SU-DHL-6 (cell line): ENCODE data around the gene PRKN.

Experiments used
- CTCF ChIP-seq: fragments of 200-600 bp; sonication (generic); IDR thresholded peaks from one replicate; pipeline ENCODE4 v1.5.1; 2017; ENCODE audit warnings: antibody characterized with exemption, mild to moderate bottlenecking, low read length, moderate library complexity; ENCODE audit not compliant: insufficient read depth, poor library complexity, severe bottlenecking
- EZH2phosphoT487 ChIP-seq: fragments of 200-600 bp; sonication (generic), shearing (Covaris generic); conservative IDR thresholded peaks from 2 replicates; pipeline ENCODE4 v1.6.1; 2018; ENCODE audit warnings: mild to moderate bottlenecking, antibody characterized with exemption, low read length, moderate library complexity, mixed read lengths

- TF ChIP-seq CTCF, result no peak
- no peak for TF ChIP-seq EZH2phosphoT487
Observed at GRCh38 chr6:161434350-161434749, 1293.2 kb downstream of the PRKN start.
